ENCODE results near the gene KIAA0753. TPM values are rescaled to one million over a fixed set of nuclear protein-coding genes. Genes with fewer than 3 reads are reported as not detected.
"Not testable (repeated sequence)": the region's sequence is repeated elsewhere in the genome, so short reads cannot be mapped to it uniquely, and the experiment has no call there.

Gene KIAA0753
- total RNA-seq, 1 experiment from 2014 or later, result 6.6 TPM

- no peak for DNase-seq (ENCODE audit: low spot score)
Measured at GRCh38 chr17:6668727-6669425, 28.4 kb upstream of the KIAA0753 start.

- no peak for DNase-seq (ENCODE audit: low spot score)
Measured at GRCh38 chr17:6668219-6668618, 27.7 kb upstream of the KIAA0753 start.

GRCh38 chr17:6667516-6667915 is 27.0 kb upstream of the KIAA0753 start:
- DNase-seq (ENCODE audit: low spot score), result no peak

GRCh38 chr17:6666557-6666956 is 26.0 kb upstream of the KIAA0753 start:
- DNase-seq (ENCODE audit: low spot score), result no peak

GRCh38 chr17:6666077-6666521 is 25.6 kb upstream of the KIAA0753 start:
- peak; percentile 72 for DNase-seq (ENCODE audit: low spot score)

GRCh38 chr17:6663200-6663599 is 22.7 kb upstream of the KIAA0753 start:
- DNase-seq (ENCODE audit: low spot score), result not testable (repeated sequence)

GRCh38 chr17:6661464-6661848 is 20.9 kb upstream of the KIAA0753 start:
- DNase-seq (ENCODE audit: low spot score), result no peak

- no peak for DNase-seq (ENCODE audit: low spot score)
Measured at GRCh38 chr17:6660805-6661463, 20.4 kb upstream of the KIAA0753 start.

- no peak for DNase-seq (ENCODE audit: low spot score)
Measured at GRCh38 chr17:6660101-6660500, 19.6 kb upstream of the KIAA0753 start.

- DNase-seq (ENCODE audit: low spot score), result not testable (repeated sequence)
Measured at GRCh38 chr17:6658411-6658810, 17.9 kb upstream of the KIAA0753 start.

- DNase-seq (ENCODE audit: low spot score), result no peak
Measured at GRCh38 chr17:6657633-6658287, 17.2 kb upstream of the KIAA0753 start.

- not testable (repeated sequence) for DNase-seq (ENCODE audit: low spot score)
Measured at GRCh38 chr17:6656797-6657632, 16.5 kb upstream of the KIAA0753 start.

- DNase-seq (ENCODE audit: low spot score), result not testable (repeated sequence)
Measured at GRCh38 chr17:6655732-6656361, 15.3 kb upstream of the KIAA0753 start.

GRCh38 chr17:6654841-6655731 is 14.6 kb upstream of the KIAA0753 start:
- DNase-seq (ENCODE audit: low spot score), result no peak

GRCh38 chr17:6651919-6652452 is 11.5 kb upstream of the KIAA0753 start:
- no peak for DNase-seq (ENCODE audit: low spot score)

- peak; percentile 77 for DNase-seq (ENCODE audit: low spot score)
Measured at GRCh38 chr17:6651354-6651918, 10.9 kb upstream of the KIAA0753 start, which contains the start of the genes C17orf100 and MED31. Gene C17orf100 (plus strand): TSS chr17:6651762. CDS start chr17:6651914, 152 bp downstream. Gene MED31 (minus strand): TSS chr17:6651605. CDS start chr17:6651528, 77 bp downstream.

- no peak for DNase-seq (ENCODE audit: low spot score)
Measured at GRCh38 chr17:6648181-6648580, 7.7 kb upstream of the KIAA0753 start.

- no peak for DNase-seq (ENCODE audit: low spot score)
Measured at GRCh38 chr17:6643451-6644125, 3.1 kb upstream of the KIAA0753 start.

GRCh38 chr17:6642592-6642991 is 2.1 kb upstream of the KIAA0753 start:
- no peak for DNase-seq (ENCODE audit: low spot score)

Measured in H4 (cell line).